SKM-1 treated with dmso at 0.1 percent for 144 hours (cell line): ENCODE measurements around the gene NADK2.

ENCODE experiments used
- DNase-seq: peaks from one replicate; lab custom pipeline; 2025; ENCODE audit not compliant: unreplicated experiment; lab: John Stamatoyannopoulos, UW

The NADK2 gene

GRCh38 chr5:36164461-36164860 is 77.3 kb downstream of the NADK2 start:
- no peak for DNase-seq

GRCh38 chr5:36162810-36163486 is 78.8 kb downstream of the NADK2 start:
- no peak for DNase-seq

- no peak for DNase-seq
Measured at GRCh38 chr5:36161361-36161760, 80.4 kb downstream of the NADK2 start.

GRCh38 chr5:36160617-36161016 is 81.1 kb downstream of the NADK2 start:
- no peak for DNase-seq

GRCh38 chr5:36158144-36158543 is 83.6 kb downstream of the NADK2 start:
- DNase-seq: no peak

- no peak for DNase-seq
Measured at GRCh38 chr5:36156619-36157018, 85.1 kb downstream of the NADK2 start.

- DNase-seq: no peak
Measured at GRCh38 chr5:36156121-36156601, 85.6 kb downstream of the NADK2 start.

- DNase-seq: no peak
Measured at GRCh38 chr5:36155291-36155690, 86.4 kb downstream of the NADK2 start.

- DNase-seq: no peak
Measured at GRCh38 chr5:36153726-36154125, 88.0 kb downstream of the NADK2 start.

- DNase-seq: no peak
Measured at GRCh38 chr5:36153298-36153677, 88.4 kb downstream of the NADK2 start.

GRCh38 chr5:36152324-36153297 is 89.1 kb downstream of the NADK2 start:
- no peak for DNase-seq

GRCh38 chr5:36151434-36152323 is 90.0 kb downstream of the NADK2 start, which contains the start of the genes LMBRD2 and SKP2:
Gene LMBRD2, minus strand, starts transcription at chr5:36151887. Its CDS starts 8,538 bp downstream, at chr5:36143349.
Gene SKP2, plus strand, starts transcription at chr5:36152111. Its CDS starts 152 bp downstream, at chr5:36152263.
- DNase-seq: peak; percentile 97

GRCh38 chr5:36150676-36151433 is 90.9 kb downstream of the NADK2 start:
- peak; percentile 3 for DNase-seq

- DNase-seq: no peak
Measured at GRCh38 chr5:36147681-36148080, 94.0 kb downstream of the NADK2 start.

GRCh38 chr5:36146390-36146789 is 95.3 kb downstream of the NADK2 start:
- no peak for DNase-seq

GRCh38 chr5:36145311-36145710 is 96.4 kb downstream of the NADK2 start:
- no peak for DNase-seq
